HG03039 (cell line): ENCODE results near the gene OR4E2.
"Not testable (repeated sequence)": the region's sequence is repeated elsewhere in the genome, so short reads cannot be mapped to it uniquely, and the experiment has no call there.

Source experiments
- ATAC-seq: cut with Tn5 transposase; IDR thresholded peaks from one replicate; pipeline ENCODE4 v1.9.1; 2021; ENCODE audit warnings: mild to moderate bottlenecking, moderate library complexity; ENCODE audit not compliant: unreplicated experiment

The OR4E2 gene, protein sequence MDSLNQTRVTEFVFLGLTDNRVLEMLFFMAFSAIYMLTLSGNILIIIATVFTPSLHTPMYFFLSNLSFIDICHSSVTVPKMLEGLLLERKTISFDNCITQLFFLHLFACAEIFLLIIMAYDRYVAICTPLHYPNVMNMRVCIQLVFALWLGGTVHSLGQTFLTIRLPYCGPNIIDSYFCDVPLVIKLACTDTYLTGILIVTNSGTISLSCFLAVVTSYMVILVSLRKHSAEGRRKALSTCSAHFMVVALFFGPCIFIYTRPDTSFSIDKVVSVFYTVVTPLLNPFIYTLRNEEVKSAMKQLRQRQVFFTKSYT

DNA sequence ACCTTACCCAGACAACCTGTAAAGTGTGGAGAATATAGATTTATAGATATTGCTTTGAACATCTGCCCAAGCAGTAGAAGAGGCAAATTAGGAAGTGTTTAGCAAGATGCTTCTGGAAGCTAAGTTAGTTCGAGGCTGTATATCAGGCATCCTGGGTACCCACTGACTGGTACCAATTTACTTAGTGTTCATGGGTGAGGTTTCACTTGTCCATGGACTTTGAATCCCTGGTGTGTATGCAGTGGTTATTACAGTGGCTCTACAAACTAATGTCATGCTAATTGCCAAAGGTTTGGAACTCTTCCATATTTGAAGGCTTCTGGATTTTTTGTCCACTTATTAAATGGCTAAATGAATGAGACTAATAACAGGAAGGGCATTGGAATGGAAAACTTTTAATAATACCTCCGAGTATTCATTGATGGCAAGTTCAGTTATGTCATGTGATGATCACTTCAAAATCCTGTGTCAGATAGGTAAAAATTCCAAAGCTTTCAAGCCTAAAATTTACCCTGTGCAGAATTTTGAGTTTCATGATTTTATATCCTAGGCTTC lies at the start of gene OR4E2:
Gene OR4E2 (plus strand): TSS at position 505 of the 555 bp plus-strand sequence. CDS start 11,248 bp downstream, outside the sequence.
- ATAC-seq: no peak

DNA sequence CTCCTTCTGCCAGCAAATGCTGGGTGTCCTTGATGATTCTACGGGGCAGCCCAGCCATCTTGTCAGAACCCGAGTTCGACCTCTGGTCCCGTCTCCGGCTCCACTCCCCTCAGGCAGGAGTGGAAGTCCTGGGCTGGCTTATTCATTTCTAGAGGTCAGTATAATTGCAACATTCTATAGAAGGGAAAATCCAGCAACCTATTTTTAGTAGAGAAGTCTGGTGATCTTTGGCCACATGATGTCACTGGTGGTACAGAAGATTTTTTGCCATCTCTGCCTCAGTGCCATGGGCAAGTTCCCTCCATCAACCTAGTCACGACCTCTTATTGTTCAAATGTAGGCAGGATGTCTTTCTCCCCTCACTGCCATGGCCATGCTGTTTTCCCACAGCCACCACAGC lies 41.3 kb upstream of the OR4E2 start:
- no peak for ATAC-seq

DNA sequence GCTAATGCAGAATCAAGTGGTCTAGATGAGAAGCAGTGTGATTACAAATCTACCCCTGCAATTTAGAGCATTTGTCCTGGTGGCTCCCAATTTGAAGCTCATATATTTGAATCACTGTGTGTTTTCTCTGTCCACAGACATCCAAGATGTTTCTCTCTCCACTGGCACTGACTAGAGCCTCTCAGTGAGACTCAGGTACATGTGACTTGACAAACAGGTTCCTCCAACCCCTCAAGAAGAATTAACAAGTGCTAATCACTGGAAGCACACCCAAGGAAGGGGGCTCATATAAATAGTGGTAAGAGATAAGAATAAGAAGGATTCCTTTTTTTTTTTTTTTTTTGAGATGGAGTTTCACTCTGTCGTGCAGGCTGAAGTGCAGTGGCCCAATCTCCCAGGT lies 39.4 kb upstream of the OR4E2 start:
- no peak for ATAC-seq

DNA sequence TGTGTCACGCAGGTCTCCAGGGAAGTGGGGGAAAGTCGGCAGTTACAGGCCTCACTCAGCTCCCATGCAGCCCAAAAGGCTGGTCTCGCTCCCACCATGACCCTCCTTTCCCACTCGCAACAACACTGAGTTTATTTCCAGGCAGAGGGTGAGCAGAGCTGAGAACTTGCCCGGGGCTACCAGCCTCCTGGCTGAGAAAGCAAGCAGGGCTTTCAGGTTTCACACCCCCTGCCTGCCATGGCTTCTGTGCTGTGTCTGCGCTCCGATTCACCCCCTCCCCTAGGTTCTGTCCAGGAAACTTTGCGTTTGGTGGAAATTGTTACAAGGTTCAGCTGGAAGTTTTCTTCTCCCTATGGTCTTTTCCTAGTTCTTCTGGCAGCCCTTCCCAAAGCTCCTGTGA lies 36.0 kb upstream of the OR4E2 start:
- no peak for ATAC-seq

DNA sequence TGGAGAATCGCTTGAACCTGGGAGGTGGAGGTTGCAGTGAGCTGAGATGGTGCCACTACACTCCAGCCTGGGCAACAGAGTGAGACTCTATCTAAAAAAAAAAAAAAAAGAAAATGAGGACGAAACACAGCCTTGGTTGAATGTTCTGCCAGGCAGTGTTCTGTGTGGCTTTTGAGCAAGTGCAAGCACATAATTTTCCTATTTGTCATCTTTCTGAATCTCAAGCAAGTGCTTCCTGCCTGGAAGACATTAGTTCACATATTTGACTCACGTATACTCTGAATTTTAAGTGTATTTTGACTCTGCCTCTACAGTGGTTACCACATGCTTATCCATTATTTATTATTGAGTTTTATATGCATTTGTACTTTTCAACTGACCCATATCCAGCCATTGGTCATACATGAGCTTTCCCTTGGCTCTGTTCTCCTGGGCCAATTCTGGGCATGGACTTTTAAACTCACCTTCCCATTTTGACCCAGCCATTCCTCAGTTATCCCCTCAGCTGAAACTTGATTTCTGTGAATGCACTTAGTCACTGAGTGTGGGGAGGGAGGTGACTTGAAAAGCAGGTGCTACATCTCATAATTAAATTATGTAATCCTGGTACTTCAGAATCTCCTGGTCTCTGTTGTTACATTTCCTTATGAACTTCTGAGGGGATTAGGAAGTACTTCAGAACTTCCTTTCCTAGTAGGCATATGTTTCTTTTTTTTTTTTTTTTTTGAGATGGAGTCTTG lies 27.0 kb upstream of the OR4E2 start:
- ATAC-seq: no peak

DNA sequence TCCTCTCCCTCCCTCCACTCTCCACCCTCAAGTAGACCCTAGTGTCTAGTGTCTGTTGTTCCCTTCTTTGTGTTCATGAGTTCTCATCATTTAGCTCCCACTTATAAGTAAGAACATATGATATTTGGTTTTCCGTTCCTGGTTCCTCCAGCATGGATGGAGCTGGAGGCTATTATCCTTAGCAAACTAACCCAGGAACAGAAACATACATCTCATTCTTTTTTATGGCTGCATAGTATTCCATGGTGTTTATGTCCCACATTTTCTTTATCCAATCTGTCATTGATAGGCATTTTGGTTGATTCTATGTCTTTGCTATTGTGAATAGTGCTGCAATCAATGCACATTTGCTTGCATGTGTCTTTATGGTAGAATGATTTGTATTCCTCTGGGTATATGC lies 23.1 kb upstream of the OR4E2 start:
- not testable (repeated sequence) for ATAC-seq

DNA sequence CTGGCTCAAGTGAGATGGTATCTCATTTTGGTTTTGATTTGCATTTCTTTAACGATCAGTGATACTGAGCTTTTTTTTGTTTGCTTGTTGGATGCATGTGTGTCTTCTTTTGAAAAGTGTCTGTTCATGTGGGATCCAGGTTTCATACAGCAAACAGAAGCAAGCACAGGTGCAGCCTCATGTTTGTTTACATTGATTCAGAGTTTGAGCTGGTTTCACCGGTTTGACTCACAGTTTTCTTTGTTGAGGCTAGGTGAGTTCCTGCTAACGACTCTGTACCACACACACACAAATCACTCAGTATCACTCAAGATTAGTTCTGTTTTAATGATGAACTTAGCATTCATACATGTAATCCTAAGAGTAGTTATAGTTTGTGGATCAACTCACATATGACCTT lies 22.6 kb upstream of the OR4E2 start:
- ATAC-seq: no peak

DNA sequence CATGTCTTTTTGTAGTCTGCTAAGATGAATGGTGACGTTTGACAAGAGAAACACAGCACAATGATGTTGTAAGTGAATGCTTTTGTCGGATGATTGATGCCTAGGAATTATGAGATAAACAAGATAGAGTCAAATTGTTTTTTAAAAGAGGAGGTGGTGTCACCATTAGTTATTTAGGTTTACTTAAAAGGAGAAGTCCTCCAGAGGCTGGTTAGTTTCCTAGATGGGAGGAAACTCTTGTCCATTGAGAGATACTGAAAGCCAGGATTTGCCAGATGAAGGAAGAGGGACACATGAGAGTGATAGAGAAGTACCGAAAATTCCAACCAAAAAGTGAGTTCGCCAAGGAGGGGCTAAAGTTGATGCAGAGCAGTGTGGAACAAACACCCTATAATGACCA lies 18.8 kb upstream of the OR4E2 start, which contains the start of gene OR10G2:
Gene OR10G2 (minus strand): TSS at position 101 of the 400 bp plus-strand sequence. CDS start 98 bp downstream, at position 3.
- ATAC-seq: no peak

DNA sequence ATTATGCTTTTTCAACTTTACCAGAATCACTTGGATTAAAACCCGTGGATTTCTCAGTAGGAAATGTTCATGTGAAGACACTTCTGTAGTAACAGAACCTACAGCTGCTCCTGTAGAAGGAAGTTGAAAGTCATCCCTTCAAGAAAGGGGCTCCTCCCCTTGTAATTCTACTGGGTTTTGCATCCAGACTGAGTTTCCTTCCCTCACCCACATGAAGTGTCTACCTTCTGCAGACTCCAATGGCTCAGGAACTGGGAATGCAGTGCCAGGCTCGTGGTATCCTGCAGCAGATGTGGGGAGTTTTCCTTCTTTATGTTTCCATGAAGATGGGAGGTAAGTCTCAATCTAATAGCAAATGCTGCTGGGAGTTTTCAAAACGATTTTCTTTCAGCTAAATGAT lies 11.0 kb upstream of the OR4E2 start:
- no peak for ATAC-seq

DNA sequence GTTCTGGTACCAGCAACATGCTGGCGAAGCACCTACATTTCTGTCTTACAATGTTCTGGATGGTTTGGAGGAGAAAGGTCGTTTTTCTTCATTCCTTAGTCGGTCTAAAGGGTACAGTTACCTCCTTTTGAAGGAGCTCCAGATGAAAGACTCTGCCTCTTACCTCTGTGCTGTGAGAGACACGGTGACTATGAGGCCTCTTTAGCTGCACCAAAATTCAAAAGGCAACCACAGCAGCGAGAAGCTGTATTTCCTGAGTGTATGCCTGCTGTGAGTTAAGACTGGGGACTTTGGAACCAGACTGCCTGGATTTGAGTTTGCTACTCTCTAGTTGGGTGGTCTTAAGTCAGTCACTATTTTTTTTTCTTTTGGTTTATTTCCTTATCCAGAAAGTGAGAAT lies 10.2 kb upstream of the OR4E2 start:
- ATAC-seq: no peak

DNA sequence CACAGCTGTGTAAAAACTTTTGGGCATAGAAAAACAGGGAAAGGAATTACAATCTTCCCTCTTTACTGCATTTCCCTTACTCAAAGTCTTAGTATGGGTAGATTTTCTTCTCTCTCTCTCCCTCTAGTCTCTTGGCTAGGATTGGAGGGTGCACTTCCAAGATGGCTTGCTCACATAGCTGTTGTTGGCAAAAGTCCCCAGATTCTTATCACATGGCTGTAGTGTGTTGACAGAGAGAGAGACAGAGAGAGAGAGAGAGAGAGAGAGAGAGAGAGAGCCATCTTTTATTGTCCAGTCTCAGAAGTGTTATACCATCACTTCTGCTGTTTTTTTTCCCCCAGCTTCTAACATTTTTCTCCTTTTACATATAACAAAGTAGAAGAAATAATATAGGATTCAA lies 6.3 kb upstream of the OR4E2 start:
- no peak for ATAC-seq

DNA sequence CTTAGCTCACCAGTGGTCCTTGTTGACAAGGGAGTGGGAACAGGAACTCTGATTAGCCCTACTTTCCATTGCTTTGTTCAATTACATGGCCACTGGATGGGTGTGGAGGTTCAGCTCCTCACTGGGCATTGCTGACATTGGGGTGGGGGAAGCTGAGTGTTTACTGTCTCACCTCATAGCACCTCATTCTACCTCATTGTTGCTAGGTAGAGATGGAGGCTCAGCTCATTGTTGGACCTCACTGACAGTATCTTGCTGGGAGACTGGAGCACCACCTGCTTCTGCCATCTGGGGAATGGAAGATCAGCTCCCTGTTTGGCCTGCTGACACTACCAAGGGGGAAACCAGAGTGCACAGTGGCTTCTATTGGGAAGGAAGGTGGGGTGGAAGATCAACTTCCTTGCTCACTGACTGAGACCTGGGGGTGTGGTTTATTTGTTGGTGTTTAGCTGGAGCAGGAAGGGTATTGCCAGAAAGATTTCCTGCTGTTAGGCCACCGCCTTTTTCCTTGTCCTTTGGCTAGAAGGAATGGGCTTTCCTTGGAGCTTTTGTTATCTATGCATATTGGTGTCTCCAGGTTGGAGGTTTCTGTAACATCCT lies 1.3 kb upstream of the OR4E2 start:
- no peak for ATAC-seq

DNA sequence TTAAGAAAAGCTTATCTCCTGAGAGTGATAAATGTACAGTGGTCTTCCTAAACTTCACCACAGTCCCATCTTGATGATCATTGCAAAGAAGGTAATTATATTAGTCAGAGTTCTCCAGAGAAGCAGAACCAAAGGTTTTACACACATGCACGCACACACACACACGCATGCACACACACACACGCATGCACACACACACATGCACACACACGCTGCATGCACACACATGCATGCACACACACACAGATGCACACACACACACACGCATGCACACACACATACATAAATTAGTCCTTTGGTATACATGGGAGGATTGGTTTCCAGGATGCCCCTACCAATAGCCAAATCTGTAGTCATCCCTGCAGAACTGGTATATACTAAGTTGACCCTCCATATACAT lies 580 bp downstream of the OR4E2 start:
- no peak for ATAC-seq

DNA sequence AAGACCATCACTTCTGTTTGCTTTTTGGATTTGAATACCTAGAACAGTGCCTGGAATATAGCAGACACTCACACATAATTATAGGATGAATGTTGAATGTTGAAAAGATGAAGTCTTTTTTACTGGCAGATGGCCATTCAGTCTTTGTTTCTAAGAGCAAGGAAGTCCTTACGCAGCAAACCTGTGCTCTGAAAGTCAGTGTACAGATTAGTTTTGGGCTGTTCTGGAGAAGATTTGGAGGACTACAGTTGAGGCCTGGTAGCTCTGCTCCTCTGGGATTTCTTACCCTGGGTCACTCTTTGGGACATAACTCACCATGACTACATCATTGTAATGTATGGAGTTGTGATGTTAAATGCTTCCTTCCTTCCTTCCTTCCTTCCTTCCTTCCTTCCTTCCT lies 3.3 kb downstream of the OR4E2 start:
- ATAC-seq: no peak

DNA sequence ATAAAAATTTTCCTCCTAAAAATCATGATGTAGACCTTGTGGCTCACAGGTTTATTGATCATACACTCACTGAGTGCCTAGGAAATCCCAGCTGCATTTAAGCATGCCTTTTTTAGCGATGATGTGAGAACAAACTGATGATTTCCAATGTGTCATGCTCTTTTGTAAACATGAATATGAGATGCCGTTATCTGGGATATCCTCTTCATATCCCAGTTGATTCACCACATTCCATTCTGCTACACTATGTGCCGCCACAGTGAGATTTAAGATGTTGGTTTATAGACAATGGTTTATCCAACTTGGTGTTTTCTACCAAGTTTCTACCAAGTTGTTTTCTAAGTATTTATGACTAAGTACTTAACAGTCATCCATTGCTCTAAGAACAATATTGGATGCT lies 14.7 kb downstream of the OR4E2 start:
- ATAC-seq: no peak

DNA sequence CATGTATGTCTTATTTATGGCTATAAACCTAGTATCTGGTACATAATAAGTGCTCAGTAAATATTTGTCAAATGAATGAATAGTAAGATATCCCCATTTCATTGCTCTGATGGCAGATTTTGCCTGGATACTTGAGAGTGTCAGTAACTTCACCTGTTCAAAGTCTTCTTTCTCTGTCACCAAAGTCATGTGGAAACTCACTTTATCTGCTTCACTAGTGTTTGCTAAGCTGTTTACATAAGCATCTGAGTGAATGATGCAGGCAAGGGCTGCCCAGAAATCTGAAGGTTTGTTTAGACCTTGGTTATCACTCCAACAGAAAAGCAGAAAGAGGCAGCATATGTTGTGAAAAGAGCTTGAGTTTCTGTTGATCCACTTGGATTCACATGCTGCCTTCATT lies 15.6 kb downstream of the OR4E2 start:
- no peak for ATAC-seq

DNA sequence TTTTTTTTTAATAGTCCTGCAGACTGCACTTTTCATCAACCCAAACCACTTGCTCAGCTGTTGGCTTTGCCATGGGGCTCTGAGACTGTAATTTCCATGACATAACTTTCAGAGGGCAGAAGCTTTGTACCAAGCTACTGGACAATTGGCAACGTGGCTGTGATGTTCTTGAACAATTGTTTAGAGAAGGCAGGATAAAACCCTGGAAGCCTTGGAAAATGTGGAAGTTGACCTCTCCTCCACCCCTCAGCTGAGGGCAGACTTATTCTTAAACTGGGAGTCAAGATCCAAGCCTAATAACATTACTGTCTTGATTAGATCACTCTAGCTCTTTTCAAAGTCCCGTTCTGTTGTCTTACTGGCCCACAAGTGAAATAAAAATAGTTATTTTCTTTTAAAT lies 17.7 kb downstream of the OR4E2 start:
- no peak for ATAC-seq

DNA sequence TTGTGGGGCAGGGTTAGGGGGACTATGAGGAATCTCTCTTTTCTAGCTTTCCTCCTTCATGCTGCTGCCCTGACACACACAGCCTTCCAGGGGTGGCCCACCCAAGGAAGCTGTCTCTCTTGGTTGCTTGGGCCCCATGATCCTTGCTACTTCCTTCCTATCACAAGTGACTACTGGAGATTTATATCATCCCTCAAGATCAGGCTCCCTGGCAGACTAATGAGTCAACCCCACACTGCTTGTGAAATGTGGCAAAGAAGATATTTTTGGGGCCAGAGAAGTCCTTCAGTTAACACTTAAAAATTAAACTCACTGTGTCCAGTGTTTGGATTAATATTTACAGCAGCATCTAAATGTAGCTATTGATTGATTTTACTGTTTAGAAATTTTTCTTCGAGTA lies 18.5 kb downstream of the OR4E2 start:
- ATAC-seq: no peak

DNA sequence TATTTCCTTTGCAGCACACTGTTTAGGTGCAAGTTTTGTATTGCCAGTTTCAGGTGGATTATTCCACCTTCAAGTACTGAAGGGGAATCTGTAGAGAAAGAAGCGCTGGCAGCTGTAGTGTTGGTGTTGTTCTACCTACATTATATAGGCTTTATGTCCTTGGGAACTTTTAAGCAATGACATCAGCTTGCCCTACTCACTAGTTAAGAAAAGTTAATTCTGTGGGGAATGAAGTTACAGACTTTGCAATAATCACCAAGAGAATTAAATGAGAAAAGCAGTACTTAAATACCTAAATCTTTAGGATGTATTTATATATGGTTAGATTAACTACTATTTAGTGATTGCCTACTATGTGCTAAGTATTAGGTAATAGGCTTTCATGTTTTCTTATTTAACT lies 20.1 kb downstream of the OR4E2 start, which contains the start of gene OR4E1:
Gene OR4E1 (minus strand): TSS at position 101 of the 400 bp plus-strand sequence. CDS start 2,883 bp downstream, outside the sequence.
- ATAC-seq: no peak

DNA sequence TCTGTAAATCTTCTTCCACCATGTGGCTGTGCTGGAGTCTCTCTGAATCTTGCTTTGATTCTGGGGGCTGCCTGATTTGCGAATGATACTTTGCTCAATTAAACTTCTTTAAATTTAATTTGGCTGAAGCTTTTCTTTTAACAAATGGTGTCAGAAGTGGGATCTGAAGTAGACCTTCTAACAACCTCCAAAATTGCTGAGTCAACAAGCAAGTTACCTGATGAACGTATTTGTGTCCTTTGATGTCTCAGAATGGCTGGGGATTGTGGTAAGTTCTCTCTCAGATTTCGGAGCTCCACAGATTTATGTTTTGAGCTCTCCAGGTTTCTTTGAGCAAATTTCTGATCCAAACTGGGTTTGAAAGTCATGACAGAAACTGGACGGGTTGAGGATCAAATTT lies 21.9 kb downstream of the OR4E2 start:
- ATAC-seq: no peak

DNA sequence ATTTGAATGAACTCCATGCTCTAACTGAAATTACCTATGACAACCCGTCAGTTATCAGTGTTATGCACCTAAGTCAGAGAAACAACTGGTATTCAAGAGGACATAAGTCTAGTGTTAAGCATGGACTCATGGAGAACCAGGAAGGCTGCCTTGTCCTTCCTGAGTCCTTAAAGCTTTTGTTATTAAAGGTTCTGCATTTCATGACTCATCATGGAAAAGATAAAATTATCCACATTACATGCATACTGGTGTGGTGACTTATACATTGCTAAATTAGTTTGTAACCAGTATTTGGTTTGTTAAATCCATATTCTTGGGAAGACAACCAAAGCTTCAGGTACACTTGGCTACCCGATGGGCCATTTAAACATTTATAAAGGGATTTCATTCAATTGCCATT lies 26.4 kb downstream of the OR4E2 start:
- no peak for ATAC-seq

DNA sequence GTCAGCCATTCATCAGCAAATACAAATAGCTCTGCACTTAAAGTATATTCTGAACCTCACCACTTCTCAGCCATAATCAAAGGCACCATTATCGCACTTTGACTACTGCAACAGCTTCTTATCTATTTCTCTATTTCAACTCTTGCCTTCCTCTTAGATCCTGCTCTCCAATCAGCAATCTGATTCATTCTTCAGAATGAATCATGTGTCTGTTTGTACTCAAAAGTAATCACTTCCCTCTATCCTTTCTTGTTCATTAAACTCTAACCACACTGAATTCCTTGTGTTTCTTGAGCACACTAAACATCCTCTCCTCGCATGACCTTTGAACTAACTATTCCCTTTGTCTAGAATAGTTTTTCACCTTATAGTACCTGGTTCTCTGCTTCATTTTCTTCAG lies 32.8 kb downstream of the OR4E2 start:
- no peak for ATAC-seq
